Astrocyte of the spinal cord (primary cell): ENCODE results near the gene ARHGEF26.

ENCODE experiments used
- DNase-seq: peaks from one replicate; pipeline ENCODE4 v3.0.0; 2011; ENCODE audit warnings: low read depth, low spot score
- H3K4me3 ChIP-seq: 2 replicates; pipeline ENCODE4 v1.5.1; 2011; ENCODE audit warnings: low read depth, mild to moderate bottlenecking, low read length, moderate library complexity
- CTCF ChIP-seq: IDR thresholded peaks from 2 replicates; pipeline ENCODE4 v1.5.1; 2012; ENCODE audit warnings: low read depth, mild to moderate bottlenecking, low read length, inconsistent platforms
- in situ Hi-C: cut with HindIII; loops from 2 replicates; pipeline ENCODE4 v1.10.0; 2017; ENCODE audit warnings: low sequenced_read_pairs

Gene ARHGEF26

GRCh38 chr3:154195620-154196356, 74.6 kb downstream of the ARHGEF26 start:
- TF ChIP-seq CTCF: no peak
- in situ Hi-C loops: no loop called here
- DNase-seq: no peak

GRCh38 chr3:154197751-154198150, 76.6 kb downstream of the ARHGEF26 start:
- TF ChIP-seq CTCF: no peak
- no peak overlapping the region for H3K4me3 ChIP-seq
- in situ Hi-C loops: no loop called here
- DNase-seq: no peak

More at GRCh38 chr3:154195620-154196356, 74.6 kb downstream of the ARHGEF26 start:
- no peak overlapping the region for H3K4me3 ChIP-seq

- in situ Hi-C loops: no loop called here
- no peak overlapping the region for H3K4me3 ChIP-seq
- TF ChIP-seq CTCF: no peak
- no peak for DNase-seq
These were observed 88.3 kb downstream of the ARHGEF26 start for GRCh38 chr3:154209499-154209898.

DNA sequence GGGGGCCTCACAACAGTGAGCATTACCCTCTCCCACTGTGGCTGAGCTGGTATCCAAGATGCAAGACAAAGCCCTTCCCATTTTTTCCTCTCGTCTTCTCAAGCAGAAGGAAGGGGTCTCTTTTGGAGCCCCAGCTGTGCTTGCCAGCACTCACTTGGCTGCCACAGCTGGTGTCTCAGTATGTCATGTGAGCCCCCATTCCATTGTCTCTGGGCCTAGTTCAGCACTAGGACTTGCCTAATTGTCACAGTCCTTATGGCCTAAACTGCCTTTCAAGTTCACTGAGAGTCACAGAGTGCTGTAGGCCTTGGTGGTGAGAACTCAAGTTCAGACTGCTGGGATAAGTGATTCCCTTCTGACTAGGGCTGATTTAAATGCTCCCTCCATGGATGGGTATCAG, 89.8 kb downstream of the ARHGEF26 start:
- in situ Hi-C loops: no loop called here
- TF ChIP-seq CTCF: no peak
- no peak for DNase-seq
- H3K4me3 ChIP-seq: no peak overlapping the region

GRCh38 chr3:154214306-154214705, 93.1 kb downstream of the ARHGEF26 start:
- no peak for TF ChIP-seq CTCF
- H3K4me3 ChIP-seq: no peak overlapping the region
- in situ Hi-C loops: no loop called here
- peak; percentile 7 for DNase-seq

GRCh38 chr3:154217671-154218070, 96.5 kb downstream of the ARHGEF26 start:
- DNase-seq: no peak
- H3K4me3 ChIP-seq: no peak overlapping the region
- no peak for TF ChIP-seq CTCF
- in situ Hi-C loops: no loop called here
